Sigmoid colon (tissue), 7 donors: ENCODE data around the gene CDH24. TPM values are rescaled to one million over a fixed set of nuclear protein-coding genes. Genes with fewer than 3 reads are reported as not detected.
A peak's percentile ranks its signal among the peaks of the same experiment; 100 is the strongest.

Experiments
- DNase-seq: peaks from one replicate; pipeline ENCODE4 v3.0.0-alpha.2; 2019
- H3K27ac ChIP-seq, 4 donors: fragments of 200-600 bp; sonication (generic); one replicate each; pipeline ENCODE4 v1.5.1; 2016 to 2019; ENCODE audit warnings: mild to moderate bottlenecking in 1 of 4
- H3K27me3 ChIP-seq, 3 donors: fragments of 200-600 bp; sonication (generic); one replicate each; pipeline ENCODE4 v1.5.1; 2019; ENCODE audit warnings: mild to moderate bottlenecking in 1 of 3
- H3K36me3 ChIP-seq, 4 donors: fragments of 200-600 bp; sonication (generic); one replicate each; pipeline ENCODE4 v1.5.1; 2016 to 2019
- H3K4me1 ChIP-seq, 4 donors: fragments of 200-600 bp; sonication (generic); one replicate each; pipeline ENCODE4 v1.5.1; 2017 to 2019
- H3K4me3 ChIP-seq, 4 donors: fragments of 200-600 bp; sonication (generic); one replicate each; pipeline ENCODE4 v1.5.1; 2017 to 2019; ENCODE audit warnings: mild to moderate bottlenecking in 2 of 4, moderate library complexity in 1 of 4
- H3K9me3 ChIP-seq, 4 donors: fragments of 200-600 bp in 3 of 4; sonication (generic) in 3 of 4; one replicate each; pipeline versions ENCODE4 v1.5.1 to v1.6.1; 2013 to 2019
- CTCF ChIP-seq, 4 experiments: fragments of 450-650 bp in 3 of 4; fragments of 200-600 bp in 1 of 4; IDR thresholded peaks; one replicate each; pipeline ENCODE4 v1.5.1; 2016 to 2019; ENCODE audit warnings: antibody characterized with exemption in 4 of 4, mild to moderate bottlenecking in 3 of 4, moderate library complexity in 2 of 4
- EP300 ChIP-seq, 4 donors: sonication (generic); formaldehyde crosslinking; IDR thresholded peaks; one replicate each; pipeline ENCODE4 v1.6.1; 2017; ENCODE audit warnings: antibody characterized with exemption in 4 of 4
- POLR2A ChIP-seq, 2 donors: fragments of 450-650 bp; IDR thresholded peaks; one replicate each; pipeline ENCODE4 v1.6.1; 2016; ENCODE audit warnings: antibody characterized with exemption in 2 of 2, mild to moderate bottlenecking in 2 of 2, moderate library complexity in 2 of 2
- POLR2AphosphoS5 ChIP-seq, 4 donors: sonication (generic); formaldehyde crosslinking; IDR thresholded peaks; one replicate each; pipeline ENCODE4 v1.6.1; 2017; ENCODE audit warnings: antibody characterized with exemption in 4 of 4
- WGBS, 2 donors: extraction: QIAGEN DNeasy Blood & Tissue Kit; methylation state at CpG; one replicate each; pipeline ENCODE4 v1.1.7; 2013; 5-methylcytosine and 5-hydroxymethylcytosine counted together
- intact Hi-C: fragments of 100-400 bp; cut with DNase I; formaldehyde crosslinking; loops from one replicate; pipeline ENCODE4 v1.15.1; 2023
- polyA plus RNA-seq, 3 donors: library from polyadenylated mRNA; stranded (reverse); fragments of 200-250 nt; gene quantifications; one replicate each; pipeline ENCODE4 v1.2.3, GENCODE V29; 2013
- total RNA-seq, 4 donors: library from RNA; depleted of rRNA; stranded (reverse); fragments of >200 nt; gene quantifications; one replicate each; pipeline ENCODE4 v1.1.0, GENCODE V29; 2016
- donor health status: healthy with polysubstance abuse.
- donor health status: Bipolar disorder and iron deficiency.
- donor health status: healthy.

CDH24 gene
- total and polyA plus RNA-seq, 7 donors, result 0.46 to 7.5 (median 2.1) TPM

- no peaks in the 10 kb centered on the region for H3K27me3 ChIP-seq
- peak overlapping the region; percentile 75 to 87 (median 84) for H3K27ac ChIP-seq
- no peaks in the 10 kb centered on the region for H3K9me3 ChIP-seq
- peaks cover 6 to 70% (median 47%) of the 10 kb centered on the region in 4 donors for H3K36me3 ChIP-seq
- DNase-seq, result no peak
- intact Hi-C loops, result no loop called here
- H3K4me1 ChIP-seq, result peaks cover 0 to 41% (median 38%) of the 10 kb centered on the region in 4 donors
- WGBS, 2 donors, result 15 to 18% methylated on average over 10 of the region's 10 CpGs
- TF ChIP-seq CTCF (IDR thresholded peaks at IDR 0.05), result no peak
- no peak for TF ChIP-seq EP300 (IDR thresholded peaks at IDR 0.05)
- TF ChIP-seq POLR2AphosphoS5 (IDR thresholded peaks at IDR 0.05), result no peak
- no peak for TF ChIP-seq POLR2A (IDR thresholded peaks at IDR 0.05)
- H3K4me3 ChIP-seq, result peak overlapping the region; percentile 49 to 63 (median 54)
These were observed 13.2 kb upstream of the CDH24 start for GRCh38 chr14:23070262-23071129.

GRCh38 chr14:23069413-23069806 lies 12.1 kb upstream of the CDH24 start:
- TF ChIP-seq EP300 (IDR thresholded peaks at IDR 0.05) (no peak), POLR2A (IDR thresholded peaks at IDR 0.05) (no peak), POLR2AphosphoS5 (IDR thresholded peaks at IDR 0.05) (no peak), CTCF (IDR thresholded peaks at IDR 0.05) (no peak)

GRCh38 chr14:23068789-23069412 lies 11.6 kb upstream of the CDH24 start:
- intact Hi-C loops, result no loop called here
- H3K27ac ChIP-seq, result peak overlapping the region; percentile 3 to 87 (median 50)
- WGBS, 2 donors, result 28 to 33% methylated on average over 8 of the region's 8 CpGs
- TF ChIP-seq EP300 (IDR thresholded peaks at IDR 0.05), result no peak
- peak in 2 of 4 donors; percentile 8 to 20 for TF ChIP-seq POLR2AphosphoS5 (IDR thresholded peaks at IDR 0.05)
- peak; percentile 97 to 99 (median 98) for TF ChIP-seq CTCF (IDR thresholded peaks at IDR 0.05)
- TF ChIP-seq POLR2A (IDR thresholded peaks at IDR 0.05), result no peak
- peaks cover 7 to 70% (median 50%) of the 10 kb centered on the region in 4 donors for H3K36me3 ChIP-seq
- peak; percentile 90 for DNase-seq
- no peaks in the 10 kb centered on the region for H3K27me3 ChIP-seq
- no peak overlapping the region for H3K4me3 ChIP-seq
- no peaks in the 10 kb centered on the region for H3K9me3 ChIP-seq
- peaks cover 0 to 41% (median 38%) of the 10 kb centered on the region in 4 donors for H3K4me1 ChIP-seq

More at GRCh38 chr14:23069413-23069806, 12.1 kb upstream of the CDH24 start:
- intact Hi-C loops, result no loop called here
- DNase-seq, result no peak
- Histone ChIP-seq H3K4me1 (peaks cover 0 to 41% (median 38%) of the 10 kb centered on the region in 4 donors), H3K9me3 (no peaks in the 10 kb centered on the region), H3K27me3 (no peaks in the 10 kb centered on the region), H3K36me3 (peaks cover 7 to 70% (median 46%) of the 10 kb centered on the region in 4 donors), H3K4me3 (no peak overlapping the region), H3K27ac (peak overlapping the region; percentile 3 to 87 (median 50))
- 91% methylated on average over 4 of the region's 4 CpGs for WGBS, 2 donors

GRCh38 chr14:23067847-23068788 lies 10.8 kb upstream of the CDH24 start:
- peaks cover 13 to 70% (median 53%) of the 10 kb centered on the region in 4 donors for H3K36me3 ChIP-seq

More at GRCh38 chr14:23067847-23068788, 10.8 kb upstream of the CDH24 start:
- no peak for DNase-seq
- Histone ChIP-seq H3K4me1 (peaks cover 0 to 41% (median 38%) of the 10 kb centered on the region in 4 donors), H3K27ac (peak overlapping the region in 3 of 4 donors; percentile 7 to 87 (median 52)), H3K4me3 (no peak overlapping the region), H3K9me3 (no peaks in the 10 kb centered on the region), H3K27me3 (no peaks in the 10 kb centered on the region)
- TF ChIP-seq POLR2A (IDR thresholded peaks at IDR 0.05) (no peak), CTCF (IDR thresholded peaks at IDR 0.05) (no peak), EP300 (IDR thresholded peaks at IDR 0.05) (no peak), POLR2AphosphoS5 (IDR thresholded peaks at IDR 0.05) (no peak)
- WGBS, 2 donors, result 70 to 86% methylated on average over 14 of the region's 14 CpGs
- intact Hi-C loops, result no loop called here
